GM15510 (cell line): ENCODE measurements around the gene TUBA4A.

Experiments
- POLR2A ChIP-seq: IDR thresholded peaks from 3 replicates; pipeline ENCODE4 v1.6.1; 2011; ENCODE audit warnings: borderline replicate concordance; ENCODE audit not compliant: insufficient read length; ENCODE audit errors: extremely low read depth

The TUBA4A gene

GRCh38 chr2:219243291-219243761, 10.4 kb downstream of the TUBA4A start:
- TF ChIP-seq POLR2A, result no peak

GRCh38 chr2:219234331-219234730, 19.4 kb downstream of the TUBA4A start:
- no peak for TF ChIP-seq POLR2A

GRCh38 chr2:219230059-219230540, 23.6 kb downstream of the TUBA4A start:
- peak; percentile 4 for TF ChIP-seq POLR2A

- TF ChIP-seq POLR2A, result peak; percentile 85
Measured at GRCh38 chr2:219229305-219230058, 24.2 kb downstream of the TUBA4A start, which contains the start of the genes ANKZF1 and ATG9A. Gene ANKZF1, plus strand, starts transcription at chr2:219229806. Its CDS starts 452 bp downstream, at chr2:219230258. Gene ATG9A, minus strand, starts transcription at chr2:219229636. Its CDS starts 1,612 bp downstream, at chr2:219228024.

- TF ChIP-seq POLR2A, result peak; percentile 35
Measured at GRCh38 chr2:219228911-219229304, 24.8 kb downstream of the TUBA4A start.

GRCh38 chr2:219228041-219228910, 25.4 kb downstream of the TUBA4A start:
- TF ChIP-seq POLR2A, result no peak

GRCh38 chr2:219225350-219225749, 28.4 kb downstream of the TUBA4A start:
- TF ChIP-seq POLR2A, result no peak

GRCh38 chr2:219223831-219224610, 29.7 kb downstream of the TUBA4A start:
- no peak for TF ChIP-seq POLR2A

GRCh38 chr2:219221957-219222518, 31.7 kb downstream of the TUBA4A start:
- no peak for TF ChIP-seq POLR2A

GRCh38 chr2:219220652-219221402, 32.9 kb downstream of the TUBA4A start:
- TF ChIP-seq POLR2A, result no peak

- TF ChIP-seq POLR2A, result no peak
Measured at GRCh38 chr2:219219784-219220532, 33.8 kb downstream of the TUBA4A start.

GRCh38 chr2:219218732-219219701, 34.7 kb downstream of the TUBA4A start, which contains the start of gene ABCB6:
Gene ABCB6, minus strand, starts transcription at chr2:219218958. Its CDS starts 285 bp downstream, at chr2:219218673.
- peak; percentile 89 for TF ChIP-seq POLR2A
